ENCODE measurements around the gene KLHL25. TPM values are rescaled to one million over a fixed set of nuclear protein-coding genes. Genes with fewer than 3 reads are reported as not detected.

Gene KLHL25
- total RNA-seq, 1 donor from 2014 or later: 10.3 TPM

GRCh38 chr15:85722374-85723152 is 72.2 kb downstream of the KLHL25 start:
- no peak for DNase-seq (ENCODE audit: extremely low read depth, low read depth, low spot score)

- no peak for DNase-seq (ENCODE audit: extremely low read depth, low read depth, low spot score)
These were observed 75.7 kb downstream of the KLHL25 start for GRCh38 chr15:85718981-85719380.

- no peak for DNase-seq (ENCODE audit: extremely low read depth, low read depth, low spot score)
These were observed 76.3 kb downstream of the KLHL25 start for GRCh38 chr15:85718271-85718971.

- no peak for DNase-seq (ENCODE audit: extremely low read depth, low read depth, low spot score)
These were observed 77.5 kb downstream of the KLHL25 start for GRCh38 chr15:85717212-85717611.

GRCh38 chr15:85716261-85716660 is 78.5 kb downstream of the KLHL25 start:
- no peak for DNase-seq (ENCODE audit: extremely low read depth, low read depth, low spot score)

GRCh38 chr15:85711580-85712192 is 83.0 kb downstream of the KLHL25 start:
- no peak for DNase-seq (ENCODE audit: extremely low read depth, low read depth, low spot score)

- DNase-seq (ENCODE audit: extremely low read depth, low read depth, low spot score): no peak
These were observed 84.3 kb downstream of the KLHL25 start for GRCh38 chr15:85710340-85710842.
